Urothelium cell line (cell line): Measurements from ENCODE around the gene MCM7.

Source experiments
- DNase-seq: peaks from one replicate; pipeline ENCODE4 v3.0.0; 2011; ENCODE audit warnings: low spot score, mixed read lengths
- FAIRE-seq: peaks from 2 replicates; lab custom pipeline; 2011; peaks lifted over from hg19 to GRCh38; lab: Jason Lieb, UNC

MCM7 gene

DNA sequence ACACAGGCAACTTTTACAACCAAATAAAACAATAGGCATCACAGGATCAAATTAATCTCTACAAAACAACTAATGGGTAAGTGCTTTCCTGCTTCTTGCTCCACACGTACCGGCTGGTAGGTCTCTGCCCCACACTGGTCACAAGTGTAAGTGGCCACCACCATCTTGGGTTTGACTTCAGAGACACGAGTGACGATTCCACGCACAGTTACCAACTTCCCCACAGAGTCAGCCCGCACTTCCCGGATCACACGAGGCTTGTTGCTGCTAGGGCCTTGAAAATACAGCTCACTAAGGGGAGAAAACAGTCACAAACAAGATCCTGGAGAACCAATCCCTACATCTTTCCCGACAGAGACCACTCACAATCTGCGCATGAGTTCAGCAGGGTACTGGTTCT is 2.3 kb downstream of the MCM7 start:
- FAIRE-seq (no peak), DNase-seq (no peak)

DNA sequence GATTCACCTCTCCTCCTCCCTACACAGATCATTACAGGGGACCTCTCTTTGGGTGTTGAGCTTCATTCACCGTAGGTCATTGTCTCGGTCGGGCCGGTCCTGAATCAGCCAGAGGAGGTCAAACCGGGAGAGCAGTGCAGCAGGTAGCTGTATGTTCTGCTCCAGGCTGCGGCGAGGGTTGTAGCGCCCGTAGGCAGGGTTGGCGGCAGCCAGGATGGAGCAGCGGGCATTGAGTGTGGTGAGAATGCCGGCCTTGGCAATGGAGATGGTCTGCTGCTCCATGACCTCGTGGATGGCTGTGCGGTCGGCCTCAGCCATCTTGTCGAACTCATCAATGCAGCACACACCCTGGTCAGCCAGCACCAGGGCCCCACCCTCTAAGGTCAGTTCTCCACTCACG is 5.5 kb downstream of the MCM7 start:
- FAIRE-seq (no peak), DNase-seq (no peak)

DNA sequence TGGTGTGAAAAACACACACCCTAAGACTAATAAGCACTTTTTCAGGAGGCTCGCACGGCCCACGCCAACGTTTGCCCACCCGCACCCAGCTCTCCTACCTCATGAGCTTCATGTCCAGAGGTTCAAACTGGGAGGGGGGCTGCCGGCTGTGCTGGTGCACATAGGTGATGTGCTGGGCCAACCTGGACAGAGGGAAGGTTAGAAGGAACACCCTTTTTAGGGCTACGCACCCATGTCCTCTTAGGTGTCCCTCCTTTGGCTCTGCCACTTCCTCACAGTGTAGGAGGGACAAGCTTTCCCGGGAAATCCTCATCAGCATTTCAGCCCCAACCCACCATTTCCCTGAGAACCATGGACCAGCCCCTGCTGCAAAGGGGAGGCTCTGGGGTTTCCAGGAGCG is 5.9 kb downstream of the MCM7 start:
- FAIRE-seq: no peak
- no peak for DNase-seq

DNA sequence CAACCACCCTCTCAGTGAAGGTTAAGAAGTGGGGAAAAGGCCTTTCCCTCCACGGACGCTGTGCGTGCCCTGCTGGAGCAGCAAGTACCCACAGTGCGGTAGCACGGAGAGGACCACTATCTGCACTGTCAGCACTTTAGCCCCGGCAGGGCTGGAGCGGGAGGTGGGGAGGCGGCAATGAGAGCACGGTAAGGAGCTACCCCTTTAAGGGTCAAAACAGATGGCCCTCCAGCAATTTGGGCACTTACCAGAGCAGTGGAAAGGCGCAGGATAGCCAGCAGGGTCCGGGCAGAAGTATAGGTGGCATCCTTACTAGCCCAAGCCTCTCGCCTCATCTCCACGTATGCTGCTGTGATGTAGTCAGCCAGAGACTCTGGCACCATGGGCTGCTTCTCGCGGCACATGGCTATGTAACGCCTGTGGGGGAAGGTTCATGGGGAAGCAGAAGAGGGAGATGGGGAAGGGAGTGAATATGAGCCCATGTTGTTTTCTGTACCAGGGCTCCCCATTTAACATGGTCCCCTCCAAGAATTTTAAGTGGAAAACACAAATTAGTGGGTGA is 7.2 kb downstream of the MCM7 start:
- DNase-seq: no peak
- no peak for FAIRE-seq

DNA sequence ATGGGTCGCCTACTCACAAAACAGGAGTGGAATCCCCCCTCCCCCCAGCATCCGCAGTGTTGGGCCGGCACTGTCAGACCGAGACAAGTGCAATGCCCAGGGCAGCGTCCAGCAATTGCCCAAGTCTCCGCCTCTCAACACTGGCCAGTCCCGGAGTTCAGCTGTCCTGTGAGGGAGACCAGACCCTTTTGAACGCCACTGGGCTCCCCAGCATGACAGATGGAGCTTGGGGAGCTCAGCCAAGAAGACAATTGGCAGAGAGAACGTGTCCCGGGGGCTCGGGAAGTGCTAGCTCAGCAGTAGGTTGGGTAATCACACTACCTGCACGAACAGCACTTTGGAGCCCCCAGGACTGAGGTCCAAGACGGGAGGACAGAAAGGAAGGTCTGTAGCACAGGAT is 7.7 kb downstream of the MCM7 start:
- DNase-seq (no peak), FAIRE-seq (no peak)

DNA sequence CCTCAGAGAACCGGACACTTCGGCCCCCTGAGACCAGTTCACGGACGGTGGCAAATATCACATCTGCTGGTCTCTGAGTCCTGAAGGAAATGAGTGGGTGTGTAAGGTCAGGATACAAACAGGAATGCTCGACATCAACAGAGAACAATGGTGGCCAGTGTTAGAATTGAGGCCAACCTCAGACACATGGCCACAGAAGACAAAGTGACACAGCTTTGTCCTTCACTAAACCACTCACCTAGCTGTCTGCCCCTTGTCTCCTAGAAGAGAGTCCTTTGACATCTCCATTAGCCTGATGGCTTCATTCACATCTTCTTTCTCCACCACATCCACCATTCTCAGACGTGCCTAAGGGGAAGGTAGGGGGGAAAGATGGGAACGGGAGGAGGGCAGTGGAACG is 8.1 kb downstream of the MCM7 start:
- DNase-seq (no peak), FAIRE-seq (peak; percentile 23)

DNA sequence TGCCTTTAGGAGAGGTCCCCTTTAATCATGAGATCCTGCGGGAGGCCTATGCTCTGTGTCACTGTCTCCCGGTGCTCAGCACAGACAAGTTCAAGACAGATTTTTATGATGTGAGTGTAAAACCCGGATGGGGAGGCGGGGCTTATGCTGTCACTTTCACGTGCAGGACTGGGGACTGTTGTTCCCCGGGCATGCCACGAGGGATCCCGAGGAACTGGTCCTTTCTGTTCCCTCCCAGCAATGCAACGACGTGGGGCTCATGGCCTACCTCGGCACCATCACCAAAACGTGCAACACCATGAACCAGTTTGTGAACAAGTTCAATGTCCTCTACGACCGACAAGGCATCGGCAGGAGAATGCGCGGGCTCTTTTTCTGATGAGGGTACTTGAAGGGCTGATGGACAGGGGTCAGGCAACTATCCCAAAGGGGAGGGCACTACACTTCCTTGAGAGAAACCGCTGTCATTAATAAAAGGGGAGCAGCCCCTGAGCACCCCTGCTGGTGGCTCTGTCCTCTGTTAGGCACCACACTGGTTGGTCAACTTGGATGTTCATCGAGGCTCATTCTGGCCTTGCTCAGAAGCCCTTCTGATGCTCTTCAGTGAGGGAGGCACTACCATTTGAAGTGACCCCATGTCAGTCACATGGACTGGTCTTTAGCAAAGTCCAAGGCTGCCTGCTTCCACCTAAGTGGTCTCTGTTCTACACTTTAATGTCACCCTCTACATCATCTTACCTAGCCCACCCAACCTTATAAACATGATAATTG is 9.6 kb downstream of the MCM7 start:
- FAIRE-seq: no peak
- no peak for DNase-seq

DNA sequence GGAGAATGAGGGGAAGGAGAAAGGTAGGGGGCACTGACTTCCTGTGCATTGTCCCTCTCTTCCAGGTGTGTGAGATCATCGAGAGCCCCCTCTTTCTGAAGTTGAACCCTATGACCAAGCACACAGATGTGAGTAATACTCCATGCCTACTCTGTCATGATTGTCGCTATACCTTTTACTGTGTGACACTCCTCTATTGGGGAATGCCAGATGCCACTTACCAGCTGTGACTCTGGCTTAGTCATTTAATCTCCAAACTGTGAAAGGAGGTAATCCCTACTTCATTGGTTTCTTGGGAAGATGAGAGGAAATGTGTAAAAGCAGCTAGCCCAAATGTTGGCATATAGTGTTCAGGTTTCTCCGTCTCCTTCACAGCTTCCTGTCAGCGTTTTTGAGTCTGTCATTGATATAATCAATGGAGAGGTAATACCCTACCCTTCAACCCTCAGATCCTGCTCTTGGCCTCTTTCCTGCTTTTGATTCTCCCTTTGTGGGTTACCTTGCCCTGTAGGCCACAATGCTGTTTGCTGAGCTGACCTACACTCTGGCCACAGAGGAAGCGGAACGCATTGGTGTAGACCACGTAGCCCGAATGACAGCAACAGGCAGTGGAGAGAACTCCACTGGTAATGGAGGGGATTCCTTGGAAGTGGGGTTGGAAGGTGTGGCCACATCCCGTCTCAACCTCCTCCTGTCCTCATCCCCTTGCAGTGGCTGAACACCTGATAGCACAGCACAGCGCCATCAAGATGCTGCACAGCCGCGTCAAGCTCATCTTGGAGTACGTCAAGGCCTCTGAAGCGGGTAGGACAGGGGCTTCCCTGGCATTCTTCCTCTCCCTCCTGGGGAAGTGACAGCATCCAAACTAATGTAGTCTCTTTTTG is 10.4 kb downstream of the MCM7 start:
- FAIRE-seq (no peak), DNase-seq (no peak)

DNA sequence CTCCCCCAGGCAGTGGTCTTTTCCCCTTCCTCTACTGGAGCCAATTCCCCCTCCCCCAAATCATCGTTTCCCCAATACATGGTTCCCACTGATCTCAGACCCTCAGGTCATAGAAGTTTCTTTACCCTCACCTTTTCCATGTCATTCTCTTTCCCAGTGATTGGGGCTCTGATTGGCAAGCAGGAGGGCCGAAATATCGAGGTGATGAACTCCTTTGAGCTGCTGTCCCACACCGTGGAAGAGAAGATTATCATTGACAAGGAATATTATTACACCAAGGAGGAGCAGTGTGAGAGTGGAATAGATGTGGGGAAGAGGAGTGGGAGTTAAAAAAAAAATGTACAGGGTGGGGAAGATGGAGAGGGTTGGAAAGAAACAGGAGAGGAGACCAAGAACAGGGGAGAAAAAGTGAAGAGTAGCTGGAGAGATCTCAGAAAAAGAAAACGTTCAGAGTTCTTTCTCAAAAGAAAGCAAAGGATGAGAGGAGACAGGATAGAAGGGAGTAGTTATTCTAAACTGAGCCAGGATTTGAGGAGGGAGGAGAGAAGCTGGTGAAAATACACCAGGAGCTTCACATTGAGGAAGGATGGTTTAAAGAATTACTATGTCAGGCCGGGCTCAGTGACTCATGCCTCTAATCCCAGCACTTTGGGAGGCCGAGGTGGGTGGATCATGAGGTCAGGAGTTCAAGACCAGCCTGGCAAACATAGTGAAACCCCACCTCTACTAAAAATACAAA is 11.6 kb downstream of the MCM7 start:
- FAIRE-seq: no peak

DNA sequence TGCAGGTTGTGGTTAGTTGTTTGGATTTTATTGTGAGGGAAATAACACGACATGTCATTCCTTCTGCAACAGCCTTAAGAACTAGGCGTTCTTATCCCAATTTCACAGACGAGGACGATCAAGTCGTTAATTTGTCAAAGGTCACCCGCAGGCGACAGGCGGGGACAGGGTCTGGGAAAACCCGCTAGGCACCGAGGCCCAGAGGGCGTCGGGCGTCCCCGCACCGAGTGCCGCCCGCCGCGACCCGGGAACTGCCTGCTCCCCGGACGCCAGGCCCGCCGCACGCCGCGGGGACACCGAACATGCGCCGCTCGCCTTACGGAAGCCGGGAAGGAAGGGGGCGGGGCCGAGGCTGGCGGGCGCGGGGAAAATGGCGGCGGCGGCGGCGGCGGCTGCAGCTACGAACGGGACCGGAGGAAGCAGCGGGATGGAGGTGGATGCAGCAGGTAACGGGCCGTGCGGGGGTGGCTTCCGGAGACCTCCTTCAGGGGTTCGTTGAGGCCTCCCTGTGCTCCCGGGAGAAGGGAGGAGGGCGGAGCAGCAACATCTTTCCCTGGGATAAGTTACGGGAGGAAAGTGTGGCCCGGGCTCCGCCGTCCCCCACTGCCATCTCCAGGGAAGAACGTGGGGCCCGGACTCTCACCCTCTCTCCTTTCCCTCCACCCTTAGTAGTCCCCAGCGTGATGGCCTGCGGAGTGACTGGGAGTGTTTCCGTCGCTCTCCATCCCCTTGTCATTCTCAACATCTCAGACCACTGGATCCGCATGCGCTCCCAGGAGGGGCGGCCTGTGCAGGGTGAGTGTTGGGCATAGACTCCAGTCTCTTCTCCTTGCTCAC is 12.4 kb downstream of the MCM7 start, which contains the start of gene COPS6:
TSS of gene COPS6 (plus strand) at position 349 of the 837 bp plus-strand sequence. CDS start at position 371, 22 bp downstream.
- FAIRE-seq: peak; percentile 95
- DNase-seq: peak; percentile 93

More for the DNA sequence above, 11.6 kb downstream of the MCM7 start:
- DNase-seq: no peak

DNA sequence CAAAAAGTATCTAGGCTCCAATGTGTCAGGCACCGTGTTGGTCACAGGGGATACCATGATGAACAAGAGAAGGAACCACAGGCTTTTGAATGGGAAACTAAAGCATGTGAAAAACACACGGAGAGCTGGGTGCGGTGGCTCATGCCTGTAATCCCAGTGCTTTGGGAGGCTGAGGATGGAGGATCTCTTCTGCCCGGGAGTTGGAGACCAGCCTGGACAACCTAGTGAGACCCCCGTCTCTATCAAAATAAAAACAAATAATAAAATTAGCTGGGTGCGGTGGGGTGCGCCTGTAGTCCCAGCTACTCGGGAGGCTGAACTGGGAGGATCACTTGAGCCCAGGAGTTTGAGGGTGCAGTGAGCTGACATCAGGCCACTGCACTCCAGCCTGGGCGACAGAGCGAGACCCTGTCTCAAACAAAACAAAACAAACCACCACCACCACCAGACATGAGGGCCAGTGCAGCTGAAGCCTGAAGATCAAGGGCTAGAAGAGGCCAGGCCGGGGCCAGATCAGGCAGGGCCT is 13.0 kb downstream of the MCM7 start:
- DNase-seq (no peak), FAIRE-seq (no peak)

DNA sequence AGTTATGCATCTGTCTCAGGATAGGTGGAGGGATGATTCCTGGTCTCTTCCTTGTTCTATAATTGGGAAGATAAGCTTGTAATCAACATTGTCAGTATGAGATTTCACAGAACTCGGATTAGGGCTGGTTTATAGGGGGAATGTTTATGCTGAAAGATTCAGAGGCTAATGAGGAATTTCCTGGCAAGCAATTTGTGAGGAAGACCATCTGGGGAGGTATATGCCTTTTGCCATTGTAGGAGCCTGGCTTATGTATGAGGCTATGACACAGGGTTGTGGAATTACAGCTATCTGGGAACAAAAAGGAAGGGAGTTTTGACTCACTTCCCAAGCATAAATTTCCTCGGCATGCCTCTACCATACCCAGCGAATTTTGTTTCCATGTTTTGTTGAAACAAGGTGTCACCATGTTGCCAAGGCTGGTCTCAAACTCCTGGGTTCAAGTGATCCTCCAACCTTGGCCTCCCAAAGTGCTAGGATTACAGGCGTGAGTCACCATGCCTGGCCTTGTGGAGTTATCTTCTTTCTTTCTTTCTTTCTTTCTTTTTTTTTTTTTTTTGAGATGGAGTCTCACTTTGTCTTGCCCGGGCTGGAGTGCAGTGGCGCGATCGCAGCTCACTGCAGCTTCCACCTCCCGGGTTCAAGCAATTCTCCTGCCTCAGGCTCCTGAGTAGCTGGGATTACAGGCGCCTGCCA is 14.0 kb downstream of the MCM7 start:
- DNase-seq (peak; percentile 60), FAIRE-seq (no peak)

DNA sequence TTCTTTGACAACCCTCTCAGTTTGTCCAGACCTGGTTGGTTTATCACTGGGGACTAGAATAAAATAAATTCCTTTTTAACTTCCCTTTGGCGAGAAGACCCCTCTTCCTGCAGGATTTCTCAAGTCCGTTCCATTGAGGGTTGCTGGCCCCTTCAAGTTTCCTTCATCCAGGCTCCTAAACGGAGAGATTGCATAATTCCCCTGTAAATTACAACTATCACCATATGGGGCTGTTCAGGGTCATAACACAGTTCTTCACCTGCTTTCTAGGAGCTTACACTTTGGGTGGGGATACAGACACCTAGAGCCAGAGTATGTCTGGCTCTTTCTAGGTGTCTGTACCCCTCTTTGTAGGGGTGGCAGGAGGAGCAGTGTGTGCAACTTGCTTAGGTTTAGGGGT is 15.7 kb downstream of the MCM7 start:
- FAIRE-seq (no peak), DNase-seq (no peak)

DNA sequence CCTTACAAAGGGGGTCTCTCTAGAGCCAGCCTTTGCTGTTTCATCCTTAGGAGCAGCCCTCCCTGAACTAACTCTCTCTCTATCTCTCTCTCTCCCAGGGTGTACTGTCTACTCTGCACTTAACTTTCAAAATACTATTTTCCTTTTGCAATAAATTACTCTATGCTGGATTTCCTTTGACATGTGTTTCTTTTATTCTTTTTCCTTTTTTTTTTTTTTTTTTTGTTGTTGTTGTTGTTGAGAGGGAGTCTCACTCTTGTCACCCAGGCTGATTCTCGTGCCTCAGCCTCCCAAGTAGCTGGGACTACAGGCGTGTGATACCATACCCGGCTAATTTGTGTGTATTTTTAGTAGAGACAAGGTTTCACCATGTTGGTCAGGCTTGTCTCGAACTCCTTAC is 18.2 kb downstream of the MCM7 start:
- FAIRE-seq: no peak
- DNase-seq: no peak

DNA sequence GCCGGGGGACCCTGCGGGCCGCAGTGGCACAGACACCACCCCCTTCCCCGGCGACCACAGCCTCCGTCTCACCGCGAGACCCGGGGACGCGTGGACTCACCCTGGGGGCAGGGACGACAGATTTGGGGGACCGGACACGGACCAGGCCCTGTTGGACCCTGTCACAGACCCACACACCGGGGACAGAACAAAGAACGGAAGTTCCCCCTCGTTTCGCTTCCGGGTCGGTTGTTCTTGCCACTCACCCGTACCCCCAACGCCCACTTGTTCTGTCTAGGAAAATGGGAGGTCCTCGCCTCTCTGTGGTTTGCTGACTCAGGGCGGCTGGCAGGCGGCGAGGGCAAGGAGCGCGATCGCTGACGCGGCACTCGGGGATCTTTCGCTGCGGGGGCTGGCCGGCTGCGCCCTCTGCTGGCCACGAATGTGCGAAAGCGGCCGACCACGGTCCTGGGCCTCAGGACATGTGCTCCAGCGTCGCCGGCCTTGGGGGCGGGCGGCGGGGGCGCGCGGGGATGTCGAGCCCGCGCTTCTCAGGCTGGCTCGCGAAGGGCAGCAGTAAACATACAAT is 19.6 kb downstream of the MCM7 start, which contains the start of gene ZNF3:
TSS of gene ZNF3 (minus strand) at position 189 of the 568 bp plus-strand sequence. CDS start 4,366 bp downstream, outside the sequence.
- peak; percentile 100 for DNase-seq
- peak; percentile 98 for FAIRE-seq

DNA sequence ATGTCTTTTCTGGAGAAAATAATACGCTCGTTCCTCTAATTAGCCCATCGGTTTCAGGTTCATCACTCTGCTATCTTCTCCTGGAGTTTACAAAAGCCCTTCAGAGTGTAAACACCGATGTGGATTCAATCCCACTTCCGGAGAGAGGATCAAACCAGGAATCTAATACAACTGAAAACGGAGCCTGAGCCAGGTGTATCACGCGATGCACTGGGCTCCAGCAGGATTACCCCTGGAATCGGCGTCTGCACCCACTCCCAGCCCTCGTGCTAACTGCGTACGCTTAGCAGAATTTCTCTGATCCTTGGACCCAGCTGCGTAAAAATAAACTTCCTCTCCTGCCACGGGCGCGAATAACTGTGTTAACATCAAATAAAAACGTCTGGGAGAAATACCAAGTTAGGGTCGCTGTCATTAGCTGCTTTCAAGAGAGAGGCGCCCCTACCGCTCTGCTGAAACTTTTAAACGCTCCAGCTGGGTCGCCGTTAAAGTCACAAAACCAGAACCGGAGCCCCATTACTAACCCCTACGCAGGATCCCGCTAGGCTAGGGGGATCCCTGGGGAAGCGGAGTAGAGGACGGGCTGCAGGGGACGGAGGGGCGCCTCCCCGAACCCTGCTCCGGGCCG is 20.2 kb downstream of the MCM7 start:
- FAIRE-seq: no peak
- no peak for DNase-seq

DNA sequence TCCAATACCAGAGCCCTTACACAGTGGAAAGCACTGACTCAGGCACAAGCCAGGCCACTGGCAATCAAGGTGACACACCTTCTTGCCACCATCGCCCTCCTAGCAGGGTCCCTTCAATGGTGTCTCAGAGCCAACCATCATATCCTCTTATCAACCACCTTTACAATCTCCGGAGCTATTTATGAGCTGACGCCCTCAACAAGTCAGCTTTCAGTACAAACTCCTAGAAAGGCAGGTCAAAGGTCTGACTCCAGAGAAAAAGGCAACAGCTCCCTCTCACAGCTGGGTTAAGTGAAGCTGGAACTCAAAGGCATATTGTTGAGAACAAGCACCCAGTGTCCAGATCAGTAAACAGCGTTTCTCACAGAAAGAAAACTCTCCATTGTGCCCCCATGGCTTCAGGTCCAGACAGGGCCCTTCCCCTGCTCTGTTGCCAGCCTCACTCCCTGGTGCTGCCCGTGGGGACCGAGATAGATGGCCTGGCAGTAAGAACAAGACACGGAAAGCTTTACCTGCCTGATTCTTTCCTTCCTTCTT is 22.1 kb downstream of the MCM7 start:
- DNase-seq (no peak), FAIRE-seq (no peak)

DNA sequence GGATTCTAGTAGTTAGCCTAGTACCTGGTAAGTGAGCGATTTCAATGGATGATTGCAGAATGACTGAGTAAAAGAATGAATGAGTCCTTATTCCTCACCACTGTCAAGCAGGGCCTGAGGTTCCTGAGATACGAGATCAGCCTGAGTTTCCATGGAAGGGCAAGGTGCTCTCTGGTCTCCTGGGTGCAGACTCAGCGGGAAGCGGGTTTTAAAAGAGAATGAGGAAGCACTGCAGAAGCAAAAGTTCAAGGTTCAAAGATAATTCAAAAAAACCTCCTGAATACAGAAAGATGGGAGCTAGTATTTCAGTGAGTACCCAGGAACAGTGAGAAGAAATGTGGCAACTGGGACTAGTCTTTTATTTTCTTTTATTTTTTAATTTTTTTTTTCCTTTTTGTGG is 24.0 kb downstream of the MCM7 start:
- FAIRE-seq: no peak
- DNase-seq: no peak
